ENCODE results near the gene DLGAP5.

Gene DLGAP5

DNA sequence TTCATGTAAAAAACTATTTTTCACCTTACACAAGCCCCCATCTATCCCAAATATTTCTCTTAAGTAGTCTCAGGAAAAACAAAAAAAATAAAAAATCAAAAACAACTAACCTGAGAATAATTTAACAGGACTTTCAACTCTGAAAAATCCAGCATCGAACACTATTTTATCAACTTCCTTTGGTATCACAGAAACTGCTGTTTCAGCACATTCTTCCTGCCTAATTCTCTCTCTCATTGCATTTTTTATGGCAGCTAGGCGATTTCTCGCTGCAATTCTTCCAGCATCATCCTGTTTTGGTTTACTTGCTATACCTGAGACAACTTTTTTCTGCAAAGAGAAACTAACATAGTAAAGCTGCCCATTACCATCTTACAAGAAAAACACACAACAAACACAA lies 33.0 kb downstream of the DLGAP5 start:
- H3F3A ChIP-seq (ENCODE audit: insufficient read depth): peaks cover 2% of the 10 kb centered on the region; the same call in 1 of the 2 replicates
- no peak for TF ChIP-seq EZH2phosphoT487 (conservative IDR thresholded peaks at IDR 0.05; ENCODE audit: low read length)
- TF ChIP-seq, protein P1, sequence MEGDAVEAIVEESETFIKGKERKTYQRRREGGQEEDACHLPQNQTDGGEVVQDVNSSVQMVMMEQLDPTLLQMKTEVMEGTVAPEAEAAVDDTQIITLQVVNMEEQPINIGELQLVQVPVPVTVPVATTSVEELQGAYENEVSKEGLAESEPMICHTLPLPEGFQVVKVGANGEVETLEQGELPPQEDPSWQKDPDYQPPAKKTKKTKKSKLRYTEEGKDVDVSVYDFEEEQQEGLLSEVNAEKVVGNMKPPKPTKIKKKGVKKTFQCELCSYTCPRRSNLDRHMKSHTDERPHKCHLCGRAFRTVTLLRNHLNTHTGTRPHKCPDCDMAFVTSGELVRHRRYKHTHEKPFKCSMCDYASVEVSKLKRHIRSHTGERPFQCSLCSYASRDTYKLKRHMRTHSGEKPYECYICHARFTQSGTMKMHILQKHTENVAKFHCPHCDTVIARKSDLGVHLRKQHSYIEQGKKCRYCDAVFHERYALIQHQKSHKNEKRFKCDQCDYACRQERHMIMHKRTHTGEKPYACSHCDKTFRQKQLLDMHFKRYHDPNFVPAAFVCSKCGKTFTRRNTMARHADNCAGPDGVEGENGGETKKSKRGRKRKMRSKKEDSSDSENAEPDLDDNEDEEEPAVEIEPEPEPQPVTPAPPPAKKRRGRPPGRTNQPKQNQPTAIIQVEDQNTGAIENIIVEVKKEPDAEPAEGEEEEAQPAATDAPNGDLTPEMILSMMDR (IDR thresholded peaks at IDR 0.05; ENCODE audit: insufficient read depth, low read length, poor library complexity, severe bottlenecking): no peak
- no peak overlapping the region for H3K4me3 ChIP-seq (ENCODE audit: insufficient read depth, low read length, poor library complexity, severe bottlenecking)
- H3K36me3 ChIP-seq (ENCODE audit: low read length): peaks cover 45% of the 10 kb centered on the region
- no peak overlapping the region for H2AFZ ChIP-seq (ENCODE audit: low read depth, low read length, severe bottlenecking)
- no peak overlapping the region for H3K9ac ChIP-seq (ENCODE audit: low read length)
- no peak overlapping the region for H3K4me2 ChIP-seq (ENCODE audit: low read depth, low read length, poor library complexity, severe bottlenecking)
- H3K27me3 ChIP-seq (ENCODE audit: low read length): no peaks in the 10 kb centered on the region
- no peaks in the 10 kb centered on the region for H3K9me3 ChIP-seq (ENCODE audit: insufficient read depth, low read length)
- H3K27ac ChIP-seq (ENCODE audit: low read depth, low read length): no peak overlapping the region
- no peaks in the 10 kb centered on the region for H3K79me2 ChIP-seq (ENCODE audit: insufficient read depth, low read length)
- H3K9me2 ChIP-seq (replicated peaks; ENCODE audit: insufficient read depth, low read length): no peaks in the 10 kb centered on the region
- H4K20me1 ChIP-seq (ENCODE audit: low read depth, low read length): no peaks in the 10 kb centered on the region

GRCh38 chr14:55157080-55157479 lies 34.3 kb downstream of the DLGAP5 start:
- no peak overlapping the region for H3K4me3 ChIP-seq (ENCODE audit: insufficient read depth, low read length, poor library complexity, severe bottlenecking)
- TF ChIP-seq, protein P1 (IDR thresholded peaks at IDR 0.05; ENCODE audit: insufficient read depth, low read length, poor library complexity, severe bottlenecking): no peak
- TF ChIP-seq EZH2phosphoT487 (conservative IDR thresholded peaks at IDR 0.05; ENCODE audit: low read length): no peak
- no peaks in the 10 kb centered on the region for H3K9me3 ChIP-seq (ENCODE audit: insufficient read depth, low read length)
- H3F3A ChIP-seq (ENCODE audit: insufficient read depth): 0 out of 2 replicates have a peak, but pooled peaks cover 1% of the 10 kb centered on the region
- no peaks in the 10 kb centered on the region for H3K27me3 ChIP-seq (ENCODE audit: low read length)
- no peaks in the 10 kb centered on the region for H3K9me2 ChIP-seq (replicated peaks; ENCODE audit: insufficient read depth, low read length)
- no peak overlapping the region for H3K27ac ChIP-seq (ENCODE audit: low read depth, low read length)
- no peak overlapping the region for H3K9ac ChIP-seq (ENCODE audit: low read length)
- H2AFZ ChIP-seq (ENCODE audit: low read depth, low read length, severe bottlenecking): no peak overlapping the region
- H3K4me2 ChIP-seq (ENCODE audit: low read depth, low read length, poor library complexity, severe bottlenecking): no peak overlapping the region
- no peaks in the 10 kb centered on the region for H3K79me2 ChIP-seq (ENCODE audit: insufficient read depth, low read length)
- H4K20me1 ChIP-seq (ENCODE audit: low read depth, low read length): no peaks in the 10 kb centered on the region
- peaks cover 44% of the 10 kb centered on the region for H3K36me3 ChIP-seq (ENCODE audit: low read length)

GRCh38 chr14:55153951-55154350 lies 37.4 kb downstream of the DLGAP5 start:
- Histone ChIP-seq H3K9me2 (replicated peaks; ENCODE audit: insufficient read depth, low read length) (no peaks in the 10 kb centered on the region), H3K9me3 (ENCODE audit: insufficient read depth, low read length) (no peaks in the 10 kb centered on the region), H2AFZ (ENCODE audit: low read depth, low read length, severe bottlenecking) (no peak overlapping the region), H3K36me3 (ENCODE audit: low read length) (peaks cover 57% of the 10 kb centered on the region), H3K9ac (ENCODE audit: low read length) (no peak overlapping the region), H3F3A (ENCODE audit: insufficient read depth) (peaks cover 4% of the 10 kb centered on the region; the same call in 1 of the 2 replicates), H3K4me3 (ENCODE audit: insufficient read depth, low read length, poor library complexity, severe bottlenecking) (no peak overlapping the region), H3K27me3 (ENCODE audit: low read length) (no peaks in the 10 kb centered on the region), H3K27ac (ENCODE audit: low read depth, low read length) (no peak overlapping the region), H3K79me2 (ENCODE audit: insufficient read depth, low read length) (no peaks in the 10 kb centered on the region), H4K20me1 (ENCODE audit: low read depth, low read length) (no peaks in the 10 kb centered on the region), H3K4me2 (ENCODE audit: low read depth, low read length, poor library complexity, severe bottlenecking) (no peak overlapping the region)
- no peak for TF ChIP-seq EZH2phosphoT487 (conservative IDR thresholded peaks at IDR 0.05; ENCODE audit: low read length)
- TF ChIP-seq, protein P1 (IDR thresholded peaks at IDR 0.05; ENCODE audit: insufficient read depth, low read length, poor library complexity, severe bottlenecking): no peak
